Activated CD4-positive, CD25-positive, alpha-beta regulatory T cell treated with anti-CD3 and anti-CD28 coated beads, Interleukin-2, amount 50 U/mL, for 24 hours (primary cell): ENCODE measurements around the gene LRRC4B.

Experiments
- ATAC-seq, 2 donors: fragments of 150-1000 bp; cut with Tn5 transposase; one replicate each; pipeline ENCODE4 v1.10.0; 2021; ENCODE audit warnings: mild to moderate bottlenecking in 1 of 2, moderate library complexity in 1 of 2

LRRC4B gene

DNA sequence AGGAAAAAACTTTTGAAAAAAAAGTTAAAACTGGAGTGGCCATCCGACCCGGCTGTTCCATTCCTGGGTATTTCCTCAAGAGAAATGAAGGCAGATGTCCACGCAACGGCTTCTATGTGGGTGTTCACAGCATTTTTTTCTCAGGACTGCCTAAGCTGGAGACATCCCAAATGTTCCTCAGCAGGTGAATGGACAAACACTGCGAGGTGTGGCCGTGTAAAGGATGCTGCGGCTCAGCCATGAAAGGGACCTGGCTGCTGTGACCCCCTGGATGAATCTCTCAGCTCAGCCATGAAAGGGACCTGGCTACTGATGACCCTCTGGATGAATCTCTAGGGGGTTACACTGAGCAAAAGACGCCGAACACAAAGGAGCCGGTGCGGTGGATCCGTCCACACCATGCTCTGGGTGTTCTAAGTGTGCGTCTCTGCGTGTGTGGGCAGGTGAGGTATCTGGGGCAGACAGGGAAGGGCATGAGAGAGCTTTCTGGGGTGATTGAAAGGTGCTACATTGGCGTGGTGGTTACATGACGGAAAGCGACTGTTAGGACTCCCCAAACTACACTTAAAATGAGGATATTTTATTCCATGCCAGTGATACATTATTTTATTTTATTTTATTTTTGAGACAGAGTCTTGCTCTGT, 47.3 kb downstream of the LRRC4B start:
- ATAC-seq: no peak

DNA sequence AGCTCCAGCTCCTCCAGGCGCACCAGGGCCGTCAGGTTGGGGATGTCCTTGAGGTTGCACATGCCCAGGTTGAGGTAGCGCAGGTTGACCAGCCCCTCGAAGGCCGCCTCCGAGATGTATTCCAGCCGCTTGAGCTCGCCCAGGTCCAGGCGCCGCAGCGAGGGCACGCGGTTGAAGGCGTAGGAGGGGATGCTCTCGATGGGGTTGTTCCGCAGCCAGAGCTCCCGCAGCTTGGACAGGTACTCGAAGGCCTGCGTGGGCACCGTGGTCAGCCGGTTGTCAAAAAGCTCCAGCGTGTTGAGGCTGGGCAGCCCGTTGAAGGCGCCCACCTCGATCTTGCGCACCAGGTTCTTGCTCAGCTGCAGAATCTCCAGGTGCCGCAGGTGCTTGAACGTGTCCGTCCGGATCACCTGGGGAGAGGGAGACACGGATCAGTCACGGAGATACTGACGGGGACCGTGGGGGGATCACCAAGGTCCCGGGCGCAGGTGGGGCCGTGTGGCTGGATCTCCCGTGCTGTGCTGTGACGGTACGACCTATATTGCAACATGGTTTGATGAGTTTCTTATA, 49.1 kb downstream of the LRRC4B start:
- no peak for ATAC-seq

DNA sequence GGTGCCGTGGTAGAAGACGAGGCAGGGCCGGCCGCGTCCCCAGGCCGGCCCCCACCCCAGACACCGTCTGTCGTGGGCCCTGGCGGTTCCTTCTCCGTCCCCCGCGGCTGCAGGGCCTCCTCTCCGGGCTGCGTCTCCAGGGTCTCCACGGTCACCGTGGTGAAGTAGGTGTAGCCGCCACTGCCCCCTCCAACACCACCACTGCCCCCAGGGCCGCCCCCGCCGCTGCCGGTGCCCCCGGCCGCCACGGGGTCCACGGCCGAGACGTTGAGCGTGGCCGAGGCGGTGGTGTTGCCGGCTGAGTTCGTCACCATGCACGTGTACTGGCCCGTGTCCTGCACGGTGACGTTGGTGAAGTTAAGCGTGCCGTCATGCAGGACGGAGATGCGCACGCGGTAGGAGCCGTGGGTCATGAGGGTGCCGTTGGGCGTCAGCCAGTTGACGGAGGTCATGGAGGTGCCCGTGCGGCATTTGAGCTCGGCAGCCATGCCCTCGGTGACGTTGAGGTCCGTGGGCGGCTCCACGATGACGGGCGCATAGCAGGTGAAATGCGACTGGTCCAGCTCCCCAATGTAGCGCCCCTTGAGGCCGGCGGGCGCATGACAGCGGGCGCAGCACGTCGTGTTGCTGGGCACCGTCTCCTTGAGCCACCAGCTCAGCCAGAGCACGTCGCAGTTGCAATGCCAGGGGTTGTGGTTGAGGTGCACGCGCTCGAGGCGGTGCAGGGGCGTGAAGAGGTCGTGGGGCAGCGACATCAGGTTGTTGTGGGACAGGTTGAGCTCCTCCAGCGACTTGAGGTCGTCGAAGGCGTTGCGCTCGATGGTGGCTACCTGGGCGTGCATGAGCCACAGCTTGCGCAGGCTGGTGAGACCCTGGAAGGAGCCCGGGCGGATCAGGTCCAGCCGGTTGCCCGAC, 49.9 kb downstream of the LRRC4B start:
- ATAC-seq: no peak

DNA sequence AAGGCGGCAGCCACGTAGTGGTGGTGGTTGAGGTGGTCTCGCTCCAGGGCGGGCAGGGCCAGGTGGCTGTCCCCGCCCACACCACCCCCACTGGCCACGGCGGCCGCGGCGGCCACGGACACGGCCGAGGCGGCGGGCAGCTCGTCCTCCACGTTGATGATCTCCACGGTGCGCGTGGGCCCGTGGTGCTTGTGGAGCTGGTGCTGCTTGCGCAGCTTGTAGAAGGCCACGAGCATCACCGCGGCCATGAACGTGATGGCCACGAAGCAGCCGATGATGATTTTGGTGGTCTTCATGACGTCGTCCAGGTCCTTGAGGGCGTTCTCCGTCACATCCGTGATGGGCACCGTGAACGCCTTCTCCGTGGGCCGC, 50.5 kb downstream of the LRRC4B start:
- ATAC-seq: no peak

DNA sequence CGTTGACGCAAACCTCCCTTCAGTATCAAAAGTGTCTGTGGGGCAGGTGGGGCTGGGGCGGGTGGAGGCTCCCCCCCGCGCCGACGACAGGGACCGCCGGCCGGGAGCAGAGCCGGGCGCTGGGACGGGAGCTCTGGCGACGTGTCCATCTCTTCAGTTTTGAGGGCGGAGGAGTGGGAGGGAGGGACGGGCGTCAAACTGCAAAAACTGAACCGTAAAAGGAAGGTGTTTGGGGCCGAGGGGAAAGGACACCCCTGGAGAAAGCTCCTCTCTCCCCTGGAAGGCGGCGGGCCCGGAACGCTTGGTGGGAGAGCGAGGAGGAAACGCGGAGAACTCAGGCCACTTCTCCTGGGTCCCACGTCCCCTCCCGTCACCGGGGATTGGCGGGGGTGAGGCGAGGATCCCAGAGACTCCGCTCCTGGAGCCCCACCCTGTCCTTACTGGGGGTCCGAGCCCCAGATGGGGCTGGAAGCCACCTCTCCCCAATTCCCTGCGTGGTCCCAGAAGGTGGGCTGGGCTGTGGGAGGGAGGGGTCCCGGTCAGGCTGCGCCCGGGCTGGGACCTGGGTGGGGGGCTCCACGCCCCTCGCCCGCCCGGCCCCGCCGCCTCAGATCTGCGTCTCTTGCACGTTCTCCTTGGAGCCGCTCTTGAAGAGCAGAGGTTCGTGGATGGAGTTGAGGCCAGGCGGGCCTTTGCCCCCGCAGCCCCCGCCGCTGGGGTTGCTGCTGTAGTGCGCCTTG, 51.1 kb downstream of the LRRC4B start:
- no peak for ATAC-seq

GRCh38 chr19:50516456-50516855, 51.8 kb downstream of the LRRC4B start:
- no peak for ATAC-seq

DNA sequence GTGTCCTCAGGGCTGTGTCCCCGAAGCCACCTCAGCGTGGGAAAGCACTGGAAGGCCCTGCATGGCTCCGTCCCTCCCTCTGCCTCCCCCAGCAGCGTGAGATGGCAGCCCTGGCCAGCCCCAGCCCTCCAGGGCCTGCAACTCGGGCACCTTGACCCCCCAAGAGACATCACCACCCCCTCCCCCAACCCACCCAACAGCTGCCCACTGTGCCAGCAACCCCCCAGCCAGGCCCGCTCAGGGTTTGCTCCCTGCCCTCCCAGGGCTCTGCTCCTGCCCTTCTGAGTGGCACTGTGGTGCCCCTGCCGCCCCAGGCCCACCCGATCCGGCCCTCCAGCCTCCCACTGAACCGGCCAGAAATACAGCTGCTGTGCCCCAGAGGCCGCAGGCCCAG, 53.1 kb downstream of the LRRC4B start:
- ATAC-seq: no peak

DNA sequence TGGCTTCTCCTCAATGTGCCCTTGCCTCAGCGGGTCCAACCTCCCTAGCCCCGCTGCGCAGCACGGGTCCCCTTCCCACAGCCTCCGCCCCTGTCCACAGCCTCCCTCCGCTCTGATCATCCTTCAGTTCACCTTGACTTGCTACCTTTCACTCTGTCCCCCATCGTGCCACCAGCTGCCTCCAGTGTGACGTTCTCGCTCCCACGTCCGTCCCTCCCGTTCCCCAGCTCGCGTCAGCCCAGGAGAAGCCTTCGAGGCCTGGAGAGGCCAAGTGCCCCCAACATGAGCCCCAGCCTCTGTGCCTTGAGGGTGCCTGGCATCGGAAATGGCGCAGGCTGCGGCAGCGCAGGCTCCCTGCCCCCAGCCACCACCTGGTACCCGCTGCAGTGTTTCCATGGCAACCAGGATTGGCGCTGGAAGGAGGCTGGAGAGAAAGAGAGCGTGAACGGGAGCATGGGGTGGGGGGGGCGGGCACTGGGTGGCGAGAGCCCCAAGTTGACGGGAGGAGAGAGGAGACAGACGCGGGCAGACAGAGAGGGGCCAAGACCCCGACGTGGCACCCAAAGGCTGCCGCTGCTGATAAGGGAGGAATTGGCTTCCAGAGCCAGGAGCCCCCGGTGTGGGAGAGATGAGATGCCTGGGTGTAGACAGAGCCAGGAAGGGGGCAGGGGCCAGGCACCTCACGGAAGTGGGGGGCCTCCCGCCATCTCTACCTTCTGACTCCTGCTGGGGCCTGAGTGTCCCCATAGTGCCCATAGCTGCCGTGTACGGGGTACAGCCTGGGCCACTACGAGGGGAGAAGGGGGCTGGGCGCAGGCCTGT, 53.7 kb downstream of the LRRC4B start:
- no peak for ATAC-seq

DNA sequence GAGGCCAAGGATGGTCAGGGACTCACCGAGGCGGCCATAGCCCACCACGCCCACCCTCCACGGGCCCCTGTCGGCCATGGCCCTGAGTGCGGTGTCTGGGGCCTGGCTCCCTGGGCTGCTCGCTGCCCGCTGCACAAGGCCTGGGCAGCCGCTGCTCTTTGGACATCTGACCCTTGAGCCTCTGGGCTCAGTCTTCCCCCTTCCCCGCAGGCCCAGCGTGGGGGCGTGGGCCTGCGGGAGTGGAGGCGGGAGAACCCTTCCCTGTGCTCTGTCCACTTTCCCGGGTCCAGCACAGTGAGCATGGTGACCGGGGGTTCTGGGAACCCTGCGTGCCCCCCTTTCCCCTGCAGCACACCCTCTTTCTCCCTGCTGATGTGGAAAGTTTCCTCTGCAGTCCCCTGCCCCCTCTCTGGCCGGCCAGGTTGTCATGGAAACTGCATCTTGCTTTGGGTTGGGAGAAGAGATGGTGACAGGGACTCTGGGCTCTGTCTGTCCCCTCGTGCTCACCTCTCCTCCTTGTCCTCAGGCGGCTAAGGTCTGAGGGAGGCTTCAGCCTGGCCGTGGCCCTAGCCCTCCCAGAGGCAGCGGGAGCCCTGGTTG, 54.4 kb downstream of the LRRC4B start, which contains the start of gene ASPDH:
ASPDH (minus strand) TSS at position 168 of the 600 bp plus-strand sequence; CDS start at position 78, 90 bp downstream.
- ATAC-seq: no peak

DNA sequence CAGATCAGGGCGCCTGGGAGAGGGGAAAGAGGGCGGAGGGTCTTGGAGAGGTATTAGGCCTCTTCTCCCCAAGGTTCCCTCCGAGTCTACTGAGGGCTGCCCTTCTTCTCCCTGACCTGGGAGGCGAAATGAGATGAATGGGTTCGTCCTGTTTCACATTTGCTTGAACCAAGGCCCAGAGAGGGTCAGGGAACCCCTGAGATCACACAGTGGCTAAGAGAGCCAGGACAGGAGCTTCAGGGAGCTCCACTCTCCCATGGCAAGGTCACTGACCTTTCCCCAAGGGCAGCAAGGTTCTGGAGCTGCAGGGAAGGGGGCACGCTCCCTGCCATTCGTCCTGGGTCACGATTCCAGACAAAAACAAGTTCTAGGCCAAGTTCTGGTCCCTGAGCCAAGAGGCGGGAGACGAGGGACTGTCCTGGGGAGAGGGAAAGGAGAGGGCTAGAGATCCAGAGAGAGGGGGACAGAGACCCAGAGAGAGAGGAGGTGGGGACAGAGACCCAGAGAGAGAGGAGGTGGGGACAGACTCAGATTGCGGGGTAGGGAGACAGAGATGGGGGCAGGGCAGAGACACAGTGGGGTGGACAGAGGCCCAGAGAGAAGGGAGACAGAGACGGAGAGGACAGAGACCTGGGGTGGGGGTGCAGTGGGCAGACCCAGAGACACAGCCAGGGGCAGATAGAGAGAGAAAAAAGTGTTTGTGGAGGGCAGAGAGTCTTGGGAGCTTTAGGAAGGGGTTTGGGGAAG, 55.1 kb downstream of the LRRC4B start:
- no peak for ATAC-seq

GRCh38 chr19:50512112-50512998, 55.9 kb downstream of the LRRC4B start:
- no peak for ATAC-seq

GRCh38 chr19:50511069-50511822, 57.0 kb downstream of the LRRC4B start, which contains the start of gene JOSD2:
Gene JOSD2, minus strand, starts transcription at chr19:50511191. Its CDS starts 760 bp downstream, at chr19:50510431.
- ATAC-seq: peak; percentile 95 to 97

DNA sequence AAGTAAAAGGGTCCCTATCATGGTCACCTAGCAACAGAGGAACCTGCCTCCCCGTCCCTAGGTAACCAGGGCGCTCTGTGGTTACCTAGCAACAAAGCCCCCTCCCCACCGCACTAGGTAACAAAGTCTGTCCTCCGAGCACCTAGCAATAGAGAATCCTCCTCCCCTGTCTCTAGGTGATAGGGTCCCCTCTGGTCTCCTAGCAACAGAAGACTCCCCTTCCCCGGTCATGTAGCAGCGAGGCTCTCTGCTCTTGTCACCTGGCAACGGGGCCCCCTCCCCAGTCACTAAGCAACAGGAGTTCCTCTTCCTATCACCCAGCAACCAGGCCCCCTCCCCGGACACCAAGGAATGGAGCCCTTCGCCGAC, 57.6 kb downstream of the LRRC4B start:
- no peak for ATAC-seq

- ATAC-seq: no peak
These were observed 58.0 kb downstream of the LRRC4B start for GRCh38 chr19:50510121-50510670.

DNA sequence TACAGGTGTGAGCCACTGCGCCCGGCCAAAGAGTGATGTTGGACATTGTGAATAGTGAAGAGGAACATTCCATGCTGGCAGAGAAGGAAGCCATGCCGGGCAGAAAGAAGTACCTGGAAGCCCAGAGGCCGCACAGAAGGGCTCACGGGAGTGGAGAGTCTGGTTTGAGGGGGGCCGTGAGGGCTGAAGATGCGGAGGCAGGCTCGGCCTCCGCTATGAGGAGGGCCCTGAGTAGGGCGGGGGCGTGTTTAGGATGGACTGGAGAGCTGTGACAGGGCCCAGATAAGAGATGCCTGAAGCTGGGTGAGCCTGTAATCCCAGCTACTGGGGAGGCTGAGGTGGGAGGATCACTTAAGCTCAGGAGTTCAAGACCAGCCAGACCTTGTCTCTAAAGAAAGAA, 58.9 kb downstream of the LRRC4B start:
- no peak for ATAC-seq

DNA sequence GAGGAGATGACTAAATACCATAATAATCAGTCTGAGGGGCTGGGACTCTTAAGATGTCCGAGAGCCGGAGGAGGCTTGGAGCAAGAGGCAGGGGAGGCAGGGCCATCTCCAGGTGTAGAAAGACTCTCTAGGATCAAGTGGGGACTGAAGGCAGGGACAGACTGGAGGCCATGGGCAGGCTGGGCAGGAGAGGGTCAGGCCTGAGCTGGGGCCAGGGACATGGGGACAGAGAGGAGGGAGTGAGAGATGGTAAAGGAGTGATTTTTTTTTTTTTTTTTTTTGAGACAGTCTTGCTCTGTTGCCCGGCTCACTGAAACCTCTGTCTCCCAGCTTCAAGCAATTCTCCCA, 59.4 kb downstream of the LRRC4B start:
- ATAC-seq: no peak

DNA sequence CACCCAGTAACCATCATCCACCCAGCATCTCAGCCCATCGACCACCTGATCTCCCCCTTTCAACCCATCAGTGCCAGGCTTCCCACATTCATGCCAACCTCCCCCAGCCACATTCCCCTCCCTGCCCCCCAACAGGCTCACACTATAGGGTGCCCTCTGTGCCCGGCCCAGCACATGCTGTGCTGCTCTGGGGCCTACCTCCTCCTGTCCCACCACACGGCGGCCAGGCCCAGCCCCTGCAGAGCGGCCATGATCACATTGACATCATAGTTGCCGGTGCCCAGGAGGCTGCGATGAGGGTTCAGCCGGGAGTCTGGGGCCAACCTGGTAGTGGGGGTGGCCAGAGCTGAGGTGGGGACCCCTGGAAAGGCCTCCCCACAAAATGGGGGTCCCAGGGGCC, 60.9 kb downstream of the LRRC4B start:
- ATAC-seq: no peak

DNA sequence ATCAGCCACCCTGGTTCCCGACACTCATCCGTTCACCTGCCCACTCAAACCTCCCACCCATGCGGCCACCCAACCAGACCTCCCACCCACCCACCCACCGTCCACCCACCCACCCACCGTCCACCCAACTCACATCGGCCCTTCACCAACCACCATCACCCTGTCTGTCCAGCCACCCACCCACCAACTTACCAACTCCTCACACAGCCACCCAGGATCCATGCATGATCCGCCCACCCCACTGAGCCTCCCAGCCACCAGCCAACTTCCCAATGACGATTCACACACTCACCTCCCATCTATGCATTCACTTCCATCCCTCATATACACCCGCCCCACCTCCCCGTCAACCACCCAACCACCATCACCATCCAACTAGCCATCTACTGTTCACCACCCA, 61.5 kb downstream of the LRRC4B start:
- no peak for ATAC-seq
